HepG2 (cell line): ENCODE measurements around the gene ELMO2. TPM values are rescaled to one million over a fixed set of nuclear protein-coding genes. Genes with fewer than 3 reads are reported as not detected.

ENCODE experiments used
- ELK4 ChIP-seq: sonication (generic); formaldehyde crosslinking; IDR thresholded peaks from 2 replicates; pipeline ENCODE4 v1.9.0; 2021; ENCODE audit warnings: missing genetic modification reagents, borderline replicate concordance
- MATR3 ChIP-seq: sonication (generic); formaldehyde crosslinking; IDR thresholded peaks from 2 replicates; pipeline ENCODE4 v1.4.0; 2020; ENCODE audit warnings: missing genetic modification reagents
- NRL ChIP-seq: sonication (generic); formaldehyde crosslinking; IDR thresholded peaks from 2 replicates; pipeline ENCODE4 v1.5.0; 2020; ENCODE audit warnings: missing genetic modification reagents, mild to moderate bottlenecking, moderate library complexity, borderline replicate concordance
- TEAD3 ChIP-seq: optimal IDR thresholded peaks from 2 replicates; pipeline ENCODE3; 2016; ENCODE audit warnings: borderline replicate concordance
- ZKSCAN5 ChIP-seq: sonication (generic); formaldehyde crosslinking; IDR thresholded peaks from 2 replicates; pipeline ENCODE4 v1.5.1; 2020; ENCODE audit warnings: mild to moderate bottlenecking, missing genetic modification reagents
- ZNF44 ChIP-seq: sonication (generic); formaldehyde crosslinking; IDR thresholded peaks from 2 replicates; pipeline ENCODE4 v1.5.1; 2020; ENCODE audit warnings: mild to moderate bottlenecking, missing genetic modification reagents
- ZNF451 ChIP-seq: sonication (generic); formaldehyde crosslinking; IDR thresholded peaks from 2 replicates; pipeline ENCODE4 v1.5.0; 2020; ENCODE audit warnings: mild to moderate bottlenecking, missing genetic modification reagents
- ZNF557 ChIP-seq: sonication (generic); formaldehyde crosslinking; IDR thresholded peaks from 2 replicates; pipeline ENCODE4 v1.4.0; 2020; ENCODE audit warnings: missing genetic modification reagents
- ZNF678 ChIP-seq: sonication (generic); formaldehyde crosslinking; IDR thresholded peaks from 2 replicates; pipeline ENCODE4 v1.4.0; 2020; ENCODE audit warnings: mild to moderate bottlenecking, missing genetic modification reagents
- ZNF687 ChIP-seq: sonication (generic); formaldehyde crosslinking; IDR thresholded peaks from 2 replicates; pipeline ENCODE4 v1.5.1; 2020; ENCODE audit warnings: mild to moderate bottlenecking, missing genetic modification reagents, moderate library complexity
- ZNF777 ChIP-seq: sonication (generic); formaldehyde crosslinking; IDR thresholded peaks from 2 replicates; pipeline ENCODE4 v1.4.0; 2020; ENCODE audit warnings: missing genetic modification reagents
- ZNF780A ChIP-seq: sonication (generic); formaldehyde crosslinking; IDR thresholded peaks from 2 replicates; pipeline ENCODE4 v1.8.0; 2022; ENCODE audit warnings: mild to moderate bottlenecking, missing genetic modification reagents, moderate library complexity
- ZNF782 ChIP-seq: sonication (generic); formaldehyde crosslinking; IDR thresholded peaks from 2 replicates; pipeline ENCODE4 v1.4.0; 2020; ENCODE audit warnings: missing genetic modification reagents, mild to moderate bottlenecking, borderline replicate concordance
- polyA plus RNA-seq, 8 experiments: library from polyadenylated mRNA; depleted of rRNA in 3 of 8; stranded (reverse) in 7 of 8; unstranded in 1 of 8; fragments of >200 nt; fragmentation: Illumina TruSeq in 4 of 8; extraction: Trizol in 4 of 8; gene quantifications; 2 replicates each; pipeline versions ENCODE4 v1.2.1 to v1.2.3, GENCODE V29; 2011 to 2016; ENCODE audit warnings: low read depth in 4 of 8, missing spikeins in 1 of 8, mixed read lengths in 1 of 8; ENCODE audit not compliant: insufficient read depth in 1 of 8
- total RNA-seq, 5 experiments: library from RNA; depleted of rRNA; stranded (reverse); fragments of >200 nt; fragmentation: Illumina TruSeq; extraction: Trizol; gene quantifications; 2 replicates each; pipeline ENCODE4 v1.2.3, GENCODE V29; 2016; ENCODE audit warnings: low read depth in 1 of 5
- TF ChIP-seq, protein P1 (sequence below): sonication (generic); formaldehyde crosslinking; IDR thresholded peaks from 2 replicates; pipeline ENCODE4 v1.4.0; 2020; ENCODE audit warnings: mild to moderate bottlenecking, missing genetic modification reagents
- TF ChIP-seq, protein P2 (sequence below): sonication (generic); formaldehyde crosslinking; IDR thresholded peaks from 2 replicates; pipeline ENCODE4 v1.8.0; 2022; ENCODE audit warnings: mild to moderate bottlenecking, missing genetic modification reagents, moderate library complexity

The ELMO2 gene
- total and polyA plus RNA-seq, 2 of the 13 experiments (the other 11 are each of a cell fraction or from before 2014, with no cell fraction given): 30.6 to 35.7 TPM

GRCh38 chr20:46349035-46349741 is 57.2 kb downstream of the ELMO2 start (continued):
- TF ChIP-seq, protein P1, sequence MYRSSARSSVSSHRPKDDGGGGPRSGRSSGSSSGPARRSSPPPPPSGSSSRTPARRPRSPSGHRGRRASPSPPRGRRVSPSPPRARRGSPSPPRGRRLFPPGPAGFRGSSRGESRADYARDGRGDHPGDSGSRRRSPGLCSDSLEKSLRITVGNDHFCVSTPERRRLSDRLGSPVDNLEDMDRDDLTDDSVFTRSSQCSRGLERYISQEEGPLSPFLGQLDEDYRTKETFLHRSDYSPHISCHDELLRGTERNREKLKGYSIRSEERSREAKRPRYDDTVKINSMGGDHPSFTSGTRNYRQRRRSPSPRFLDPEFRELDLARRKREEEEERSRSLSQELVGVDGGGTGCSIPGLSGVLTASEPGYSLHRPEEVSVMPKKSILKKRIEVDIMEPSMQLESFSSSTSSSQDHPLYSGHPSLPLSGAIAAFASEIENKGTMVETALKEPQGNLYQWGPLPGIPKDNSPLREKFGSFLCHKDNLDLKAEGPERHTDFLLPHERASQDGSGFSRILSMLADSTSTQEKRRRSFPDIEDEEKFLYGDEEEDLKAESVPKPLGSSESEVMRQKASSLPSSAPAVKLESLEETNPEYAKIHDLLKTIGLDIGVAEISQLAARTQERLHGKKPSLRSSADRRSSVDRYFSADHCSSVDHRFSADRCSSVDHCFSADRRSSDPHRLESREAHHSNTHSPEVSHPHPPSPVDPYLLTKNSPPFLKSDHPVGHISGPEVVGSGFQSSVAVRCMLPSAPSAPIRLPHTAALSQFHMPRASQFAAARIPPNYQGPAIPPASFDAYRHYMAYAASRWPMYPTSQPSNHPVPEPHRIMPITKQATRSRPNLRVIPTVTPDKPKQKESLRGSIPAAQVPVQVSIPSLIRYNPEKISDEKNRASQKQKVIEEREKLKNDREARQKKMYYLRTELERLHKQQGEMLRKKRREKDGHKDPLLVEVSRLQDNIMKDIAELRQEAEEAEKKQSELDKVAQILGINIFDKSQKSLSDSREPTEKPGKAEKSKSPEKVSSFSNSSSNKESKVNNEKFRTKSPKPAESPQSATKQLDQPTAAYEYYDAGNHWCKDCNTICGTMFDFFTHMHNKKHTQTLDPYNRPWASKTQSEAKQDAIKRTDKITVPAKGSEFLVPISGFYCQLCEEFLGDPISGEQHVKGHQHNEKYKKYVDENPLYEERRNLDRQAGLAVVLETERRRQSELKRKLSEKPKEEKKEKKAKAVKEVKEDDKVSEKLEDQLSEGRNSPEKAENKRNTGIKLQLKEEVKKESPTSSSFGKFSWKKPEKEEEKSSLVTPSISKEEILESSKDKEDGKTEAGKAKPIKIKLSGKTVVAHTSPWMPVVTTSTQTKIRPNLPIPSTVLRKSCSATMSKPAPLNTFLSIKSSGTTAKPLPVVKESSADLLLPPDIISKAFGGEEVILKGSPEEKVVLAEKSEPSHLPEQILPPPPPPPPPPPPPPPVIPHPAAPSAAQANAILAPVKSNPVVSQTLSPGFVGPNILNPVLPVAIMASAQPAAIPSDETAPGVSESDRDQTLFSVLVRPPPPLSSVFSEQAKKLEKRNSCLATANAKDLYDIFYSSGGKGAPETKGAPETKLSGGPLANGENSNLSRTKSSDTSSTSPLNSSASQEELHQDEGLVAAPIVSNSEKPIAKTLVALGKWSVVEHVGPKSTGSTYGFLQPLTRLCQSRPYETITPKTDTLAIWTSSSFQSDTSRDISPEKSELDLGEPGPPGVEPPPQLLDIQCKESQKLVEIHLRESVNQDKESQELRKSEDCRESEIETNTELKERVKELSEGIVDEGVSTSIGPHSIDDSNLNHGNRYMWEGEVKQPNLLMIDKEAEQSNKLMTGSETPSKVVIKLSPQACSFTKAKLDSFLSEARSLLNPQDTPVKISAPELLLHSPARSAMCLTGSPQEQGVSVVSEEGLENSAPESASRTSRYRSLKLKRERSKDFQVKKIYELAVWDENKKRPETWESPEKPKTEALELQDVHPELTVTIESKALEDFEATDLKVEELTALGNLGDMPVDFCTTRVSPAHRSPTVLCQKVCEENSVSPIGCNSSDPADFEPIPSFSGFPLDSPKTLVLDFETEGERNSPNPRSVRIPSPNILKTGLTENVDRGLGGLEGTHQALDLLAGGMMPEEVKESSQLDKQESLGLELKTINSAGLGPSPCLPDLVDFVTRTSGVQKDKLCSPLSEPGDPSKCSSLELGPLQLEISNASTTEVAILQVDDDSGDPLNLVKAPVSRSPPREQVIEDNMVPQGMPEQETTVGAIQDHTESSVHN (CRISPR knock-in tag): no peak
- TF ChIP-seq ZNF687 (CRISPR knock-in tag) (peak; percentile 38), ZNF780A (CRISPR knock-in tag) (no peak), ELK4 (no peak), ZKSCAN5 (no peak), TEAD3 (CRISPR knock-in tag) (no peak), ZNF777 (CRISPR knock-in tag) (0 out of 2 replicates have a peak, but pooled peaks have one; percentile 39), ZNF782 (CRISPR knock-in tag) (no peak), MATR3 (CRISPR knock-in tag) (no peak), ZNF451 (CRISPR knock-in tag) (no peak), ZNF678 (CRISPR knock-in tag) (no peak), ZNF557 (no peak), NRL (peak; percentile 58; the same call in 1 of the 2 replicates), ZNF44 (no peak)
- TF ChIP-seq, protein P2, sequence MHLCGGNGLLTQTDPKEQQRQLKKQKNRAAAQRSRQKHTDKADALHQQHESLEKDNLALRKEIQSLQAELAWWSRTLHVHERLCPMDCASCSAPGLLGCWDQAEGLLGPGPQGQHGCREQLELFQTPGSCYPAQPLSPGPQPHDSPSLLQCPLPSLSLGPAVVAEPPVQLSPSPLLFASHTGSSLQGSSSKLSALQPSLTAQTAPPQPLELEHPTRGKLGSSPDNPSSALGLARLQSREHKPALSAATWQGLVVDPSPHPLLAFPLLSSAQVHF: no peak
